Measurements from ENCODE around the gene TRPC3. TPM values are rescaled to one million over a fixed set of nuclear protein-coding genes. Genes with fewer than 3 reads are reported as not detected.

The TRPC3 gene
- total RNA-seq (2014; rRNA removed; shearing (Covaris generic); ENCODE audit: low replicate concordance): 0.98 TPM in 1 of 2 replicates, not detected in the other

DNA sequence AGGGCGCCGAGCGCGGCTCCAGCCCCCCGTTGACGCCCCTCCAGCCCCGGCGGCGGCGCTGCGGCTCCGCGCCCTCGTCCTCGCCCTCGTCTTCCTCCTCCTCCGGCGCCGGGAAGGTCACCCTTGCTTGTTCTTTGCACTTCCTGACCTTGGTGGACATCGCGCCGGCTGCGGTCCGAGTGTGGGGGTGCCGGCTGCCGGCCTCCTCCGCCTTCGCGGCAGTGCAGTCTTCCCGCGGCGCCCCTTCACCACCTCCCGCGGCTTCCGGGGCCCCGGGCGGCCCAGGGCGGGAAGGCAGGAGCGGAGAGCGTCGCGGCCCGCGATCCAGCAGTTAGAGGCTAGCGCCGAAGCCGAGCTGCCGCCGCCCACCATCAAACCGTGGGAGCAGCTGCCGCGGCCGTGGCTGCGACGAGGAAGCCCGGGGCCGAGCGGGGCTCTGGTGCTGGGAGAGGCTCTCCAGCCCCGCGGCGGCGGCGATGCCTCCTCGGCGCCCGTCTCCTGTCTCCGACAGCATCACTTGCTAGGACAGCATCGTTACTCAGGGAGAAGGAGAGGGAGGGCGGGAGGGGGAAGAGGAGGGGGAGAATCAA lies at the start of gene TRPC3:
TSS of gene TRPC3 (minus strand) at position 540 of the 590 bp plus-strand sequence. CDS start at position 160, 380 bp downstream.
- peak; percentile 35 for DNase-seq (ENCODE audit: low read depth)
- in situ Hi-C loops (cut with HindIII; ENCODE audit: low pct_unique_long_range_greater_than_20kb, low sequenced_read_pairs): no loop called here

GRCh38 chr4:122000849-122001248 lies 49.0 kb upstream of the TRPC3 start:
- DNase-seq (ENCODE audit: low read depth): no peak
- in situ Hi-C loops (cut with HindIII; ENCODE audit: low pct_unique_long_range_greater_than_20kb, low sequenced_read_pairs): no loop called here

DNA sequence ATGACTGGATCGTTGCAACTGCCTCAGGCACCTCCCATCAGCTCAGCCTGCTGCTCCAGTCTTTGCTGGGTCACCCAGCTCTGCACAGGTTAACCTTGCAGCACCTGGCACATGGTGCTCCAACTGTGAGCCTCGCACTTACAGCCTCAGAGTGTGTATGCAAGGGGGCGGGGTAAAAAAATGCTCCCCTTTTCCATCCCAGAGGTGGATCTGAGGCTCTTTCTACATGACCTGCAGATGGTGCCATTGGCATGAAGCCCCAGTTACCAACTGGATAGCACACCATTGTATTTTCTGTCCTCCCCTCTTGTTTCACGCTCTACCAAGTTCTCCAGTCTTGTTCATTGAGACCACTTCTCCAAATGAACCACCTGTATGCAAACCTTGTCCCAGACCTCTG lies 46.2 kb upstream of the TRPC3 start:
- DNase-seq (ENCODE audit: low read depth): peak; percentile 4
- in situ Hi-C loops (cut with HindIII; ENCODE audit: low pct_unique_long_range_greater_than_20kb, low sequenced_read_pairs): no loop called here

- in situ Hi-C loops (cut with HindIII; ENCODE audit: low pct_unique_long_range_greater_than_20kb, low sequenced_read_pairs): no loop called here
- DNase-seq (ENCODE audit: low read depth): no peak
These were observed 44.1 kb upstream of the TRPC3 start for GRCh38 chr4:121995790-121996537.

- in situ Hi-C loops (cut with HindIII; ENCODE audit: low pct_unique_long_range_greater_than_20kb, low sequenced_read_pairs): no loop called here
These were observed 40.1 kb upstream of the TRPC3 start for GRCh38 chr4:121991968-121992367.

DNA sequence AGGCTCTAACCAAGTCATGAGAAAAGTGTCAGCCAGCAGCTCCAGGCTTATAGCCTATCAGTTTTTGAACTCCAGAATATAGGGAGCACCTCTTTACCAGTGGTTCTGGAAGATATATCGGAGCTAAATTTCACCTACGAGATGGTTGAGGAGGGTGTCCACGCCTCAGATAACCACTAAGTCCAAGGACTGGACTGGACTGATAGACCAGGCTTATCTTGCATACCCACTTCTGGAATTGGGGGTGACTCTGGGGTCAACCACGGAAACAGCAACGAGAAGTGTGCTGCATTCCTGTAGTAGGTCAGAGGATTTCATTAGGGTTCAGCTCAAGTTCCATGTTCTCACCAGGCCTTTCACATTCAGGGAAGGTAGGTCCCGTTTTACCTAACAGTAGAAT lies 38.6 kb upstream of the TRPC3 start:
- in situ Hi-C loops (cut with HindIII; ENCODE audit: low pct_unique_long_range_greater_than_20kb, low sequenced_read_pairs): no loop called here

More at GRCh38 chr4:121991968-121992367, 40.1 kb upstream of the TRPC3 start:
- no peak for DNase-seq (ENCODE audit: low read depth)

DNA sequence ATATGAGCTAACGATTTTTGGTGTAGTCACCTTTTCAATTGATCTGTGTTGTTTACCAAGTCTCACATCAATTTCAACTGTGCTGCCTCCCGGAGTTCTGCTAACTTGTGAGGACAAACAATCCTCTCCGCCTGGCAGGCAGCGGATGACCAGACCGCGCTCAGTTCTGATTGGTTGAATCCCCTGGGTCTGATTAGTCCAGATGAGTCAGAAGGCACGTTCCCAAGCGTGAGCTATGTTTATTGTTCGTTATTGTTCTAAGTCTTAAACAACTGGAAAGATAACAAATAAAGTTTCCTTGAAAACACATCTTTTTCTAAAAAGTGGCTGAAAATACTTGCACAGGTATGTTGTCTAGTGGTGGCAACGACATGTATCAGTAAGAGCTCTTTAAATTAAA lies 37.9 kb upstream of the TRPC3 start:
- DNase-seq (ENCODE audit: low read depth): no peak
- in situ Hi-C loops (cut with HindIII; ENCODE audit: low pct_unique_long_range_greater_than_20kb, low sequenced_read_pairs): no loop called here

More for the DNA sequence above, 38.6 kb upstream of the TRPC3 start:
- DNase-seq (ENCODE audit: low read depth): no peak

GRCh38 chr4:121988950-121989349 lies 37.1 kb upstream of the TRPC3 start:
- in situ Hi-C loops (cut with HindIII; ENCODE audit: low pct_unique_long_range_greater_than_20kb, low sequenced_read_pairs): no loop called here
- DNase-seq (ENCODE audit: low read depth): no peak

DNA sequence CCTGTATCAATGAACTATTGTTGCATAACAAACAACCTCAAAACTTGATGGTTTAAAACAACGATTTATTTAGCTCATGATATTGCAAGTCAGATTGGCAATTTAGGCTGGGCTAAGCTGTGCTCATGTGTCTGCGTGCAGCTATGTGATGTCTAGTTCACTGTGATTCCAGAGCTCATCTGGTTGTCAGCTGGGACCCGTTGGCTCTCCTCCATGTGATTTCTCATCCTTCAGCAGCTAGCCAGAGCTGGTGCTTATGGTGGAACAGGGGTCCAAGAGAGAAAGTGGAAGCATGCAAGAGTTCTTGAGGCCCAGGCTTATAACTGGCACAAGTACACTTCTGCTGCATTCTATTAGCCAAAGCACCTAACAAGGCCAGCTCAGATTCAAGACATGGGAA lies 28.8 kb upstream of the TRPC3 start:
- in situ Hi-C loops (cut with HindIII; ENCODE audit: low pct_unique_long_range_greater_than_20kb, low sequenced_read_pairs): no loop called here
- DNase-seq (ENCODE audit: low read depth): no peak

DNA sequence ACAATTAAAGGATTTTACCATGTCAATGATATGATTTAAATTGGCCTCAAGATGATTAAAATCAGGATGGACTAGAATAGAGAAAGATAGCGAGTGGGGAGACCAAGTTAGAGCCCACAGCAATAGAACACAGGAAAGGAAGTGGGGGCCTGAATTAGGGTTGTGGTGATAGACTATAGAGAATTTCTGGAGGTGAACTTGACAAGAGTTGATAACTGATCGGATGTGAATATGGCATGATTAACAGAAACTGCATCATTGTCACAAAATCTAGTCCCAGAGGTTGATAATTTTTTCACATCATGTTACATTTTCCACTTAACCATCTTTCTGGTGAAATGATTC lies 26.3 kb upstream of the TRPC3 start:
- in situ Hi-C loops (cut with HindIII; ENCODE audit: low pct_unique_long_range_greater_than_20kb, low sequenced_read_pairs): no loop called here
- no peak for DNase-seq (ENCODE audit: low read depth)

DNA sequence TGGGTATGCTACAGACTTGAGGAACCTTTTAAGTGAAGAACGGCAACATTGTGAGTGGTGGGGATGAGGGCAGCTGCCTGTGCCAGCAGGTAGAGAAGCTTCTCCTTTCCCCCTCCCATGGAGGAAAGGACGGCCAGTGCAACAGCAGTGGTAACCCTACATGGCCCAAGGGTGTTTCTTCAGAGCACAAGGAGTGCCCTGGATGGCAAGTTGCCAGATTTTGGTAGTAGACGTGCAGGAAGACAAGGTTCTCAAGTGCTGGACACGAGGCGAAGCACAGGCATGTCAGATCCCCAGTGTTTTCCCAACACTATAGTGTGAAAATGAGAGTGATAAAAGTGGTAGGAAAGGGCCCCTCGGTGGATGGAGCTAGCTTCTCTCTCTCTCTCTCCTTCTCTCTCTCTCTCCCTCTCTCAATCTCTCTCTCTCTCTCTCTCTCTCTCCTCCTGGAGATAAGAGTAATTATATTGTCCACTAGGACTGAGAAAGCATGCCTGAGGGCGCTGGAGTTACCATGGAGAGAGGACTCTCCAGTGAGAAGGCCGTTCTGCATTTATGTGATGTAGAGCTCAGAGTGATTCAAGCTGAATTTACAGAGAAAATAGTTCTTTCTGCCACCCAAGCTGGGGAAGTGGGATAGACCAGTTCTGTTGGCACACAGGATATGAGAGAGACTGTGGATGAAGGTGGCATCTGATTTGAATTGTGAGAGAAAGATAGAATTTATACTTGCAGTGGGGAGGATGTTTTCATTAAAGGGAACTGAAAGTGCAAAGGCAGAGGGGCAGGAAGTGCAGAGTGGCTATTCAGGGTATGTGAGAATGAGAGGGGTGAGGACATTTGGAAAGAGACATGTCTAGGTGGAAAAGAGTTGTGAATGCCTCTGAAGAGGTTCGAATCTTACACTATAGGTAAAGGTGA lies 25.7 kb upstream of the TRPC3 start:
- in situ Hi-C loops (cut with HindIII; ENCODE audit: low pct_unique_long_range_greater_than_20kb, low sequenced_read_pairs): no loop called here
- DNase-seq (ENCODE audit: low read depth): no peak

- in situ Hi-C loops (cut with HindIII; ENCODE audit: low pct_unique_long_range_greater_than_20kb, low sequenced_read_pairs): no loop called here
- no peak for DNase-seq (ENCODE audit: low read depth)
These were observed 23.9 kb upstream of the TRPC3 start for GRCh38 chr4:121975784-121976183.

GRCh38 chr4:121973816-121974215 lies 22.0 kb upstream of the TRPC3 start:
- no peak for DNase-seq (ENCODE audit: low read depth)
- in situ Hi-C loops (cut with HindIII; ENCODE audit: low pct_unique_long_range_greater_than_20kb, low sequenced_read_pairs): no loop called here

DNA sequence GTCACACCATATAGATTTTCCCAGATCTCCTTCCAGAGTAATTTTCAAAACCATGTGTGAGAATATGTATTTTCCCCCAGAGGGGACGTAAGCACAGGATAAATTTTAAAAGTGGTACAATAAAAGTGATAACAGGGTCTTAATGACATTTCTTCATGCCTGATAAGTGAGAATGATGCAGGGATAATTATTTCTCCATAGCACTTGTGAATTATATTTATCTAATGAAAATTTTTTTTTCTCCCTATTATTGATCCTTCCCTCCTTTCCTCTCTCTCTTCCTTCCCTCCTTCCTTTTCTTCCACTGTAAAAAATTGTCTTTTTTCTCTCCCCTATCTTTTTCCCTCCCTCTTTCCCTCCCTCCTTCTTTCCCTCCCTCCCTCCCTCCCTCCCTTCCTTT lies 17.0 kb upstream of the TRPC3 start:
- DNase-seq (ENCODE audit: low read depth): no peak
- in situ Hi-C loops (cut with HindIII; ENCODE audit: low pct_unique_long_range_greater_than_20kb, low sequenced_read_pairs): no loop called here

DNA sequence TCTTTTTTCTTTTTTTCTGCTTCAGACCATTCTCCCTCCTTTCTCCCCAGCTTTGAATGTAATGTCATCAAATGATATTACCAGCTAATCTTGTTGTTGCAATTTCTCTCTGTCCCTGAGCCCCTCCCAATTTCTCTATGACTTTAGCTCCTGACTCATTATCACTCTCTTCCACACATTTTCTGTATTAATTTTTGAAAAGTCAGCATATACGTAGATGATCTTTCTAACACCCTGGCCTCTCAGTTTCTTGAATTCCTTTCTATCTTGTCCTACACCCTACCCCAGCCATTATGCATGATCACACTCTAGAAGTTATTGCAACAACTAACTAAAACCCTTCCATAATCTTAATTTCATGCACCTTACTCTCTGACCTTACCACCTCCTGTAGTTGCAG lies 13.1 kb upstream of the TRPC3 start:
- in situ Hi-C loops (cut with HindIII; ENCODE audit: low pct_unique_long_range_greater_than_20kb, low sequenced_read_pairs): no loop called here
- DNase-seq (ENCODE audit: low read depth): no peak

DNA sequence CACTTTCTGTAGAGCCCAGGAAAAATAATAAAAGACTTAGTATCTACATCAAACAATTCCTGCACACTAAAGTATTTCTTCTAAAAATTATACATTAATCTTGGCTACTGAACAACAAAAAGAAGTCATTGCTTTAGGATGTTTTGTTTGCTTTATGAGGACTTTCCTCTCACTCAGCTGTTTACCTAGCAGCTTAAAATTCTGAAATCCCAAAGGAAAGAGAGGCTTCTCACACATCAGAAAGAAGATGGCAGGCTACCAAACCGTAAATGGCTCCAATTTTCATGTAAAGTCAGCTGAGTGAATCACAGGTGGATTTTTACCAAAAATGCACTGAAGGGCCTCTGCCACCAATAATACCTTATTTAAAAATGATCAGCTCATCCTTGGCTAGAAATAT lies 9.0 kb upstream of the TRPC3 start:
- DNase-seq (ENCODE audit: low read depth): no peak
- in situ Hi-C loops (cut with HindIII; ENCODE audit: low pct_unique_long_range_greater_than_20kb, low sequenced_read_pairs): no loop called here

DNA sequence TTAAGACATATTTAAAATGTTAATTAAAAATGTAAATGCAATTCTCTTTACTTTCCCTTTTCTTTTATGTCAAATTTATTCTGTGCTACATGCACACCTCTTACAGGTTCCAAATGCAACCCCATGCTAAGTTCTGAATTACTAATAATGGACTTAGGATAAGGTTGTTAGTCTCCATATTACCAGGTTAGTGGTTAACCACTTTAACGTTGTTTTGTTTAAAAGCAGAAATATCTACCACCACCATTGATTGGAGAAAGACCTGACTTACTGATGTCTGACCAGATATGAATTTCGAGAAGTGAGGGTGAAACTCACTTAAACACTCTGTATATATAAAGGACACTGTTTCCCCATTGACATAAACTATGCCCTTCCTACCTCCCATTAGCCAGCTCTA lies 6.9 kb upstream of the TRPC3 start:
- no peak for DNase-seq (ENCODE audit: low read depth)
- in situ Hi-C loops (cut with HindIII; ENCODE audit: low pct_unique_long_range_greater_than_20kb, low sequenced_read_pairs): no loop called here

DNA sequence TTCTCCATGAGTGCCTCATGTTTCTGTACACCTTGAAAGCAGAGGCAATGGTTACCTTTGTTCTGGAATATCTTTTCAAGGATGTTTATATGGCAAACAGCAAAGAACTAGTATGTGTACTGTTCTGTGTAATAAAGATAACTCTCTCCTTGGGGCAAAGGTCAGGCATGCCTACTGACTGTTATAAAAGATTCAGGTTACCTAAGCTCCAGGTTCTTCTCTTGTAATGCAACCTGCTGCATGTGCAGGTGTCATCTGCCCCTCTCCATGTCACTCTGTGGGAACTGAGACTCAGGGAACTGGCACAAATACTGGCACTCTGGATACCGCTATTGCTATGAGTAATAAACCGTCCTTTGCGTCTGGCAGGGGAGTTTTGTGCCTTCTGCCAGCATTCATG lies 5.4 kb upstream of the TRPC3 start:
- no peak for DNase-seq (ENCODE audit: low read depth)
- in situ Hi-C loops (cut with HindIII; ENCODE audit: low pct_unique_long_range_greater_than_20kb, low sequenced_read_pairs): no loop called here

GRCh38 chr4:121953860-121954259 lies 2.0 kb upstream of the TRPC3 start:
- DNase-seq (ENCODE audit: low read depth): no peak
- in situ Hi-C loops (cut with HindIII; ENCODE audit: low pct_unique_long_range_greater_than_20kb, low sequenced_read_pairs): no loop called here

Data from Caki2 (cell line).